Prostate gland (tissue), 2 donors: ENCODE data around the gene RADIL. TPM values are rescaled to one million over a fixed set of nuclear protein-coding genes. Genes with fewer than 3 reads are reported as not detected.

Source experiments
- DNase-seq: peaks from one replicate; pipeline ENCODE4 v3.0.0-alpha.2; 2019; ENCODE audit warnings: low spot score
- H3K27ac ChIP-seq, 2 donors: fragments of 200-600 bp; sonication (generic); 2 replicates each; pipeline ENCODE4 v1.5.1; 2017 to 2019
- H3K27me3 ChIP-seq: fragments of 200-600 bp; sonication (generic); replicated peaks from 2 replicates; pipeline ENCODE4 v1.5.1; 2019; ENCODE audit not compliant: insufficient read depth
- H3K36me3 ChIP-seq, 2 donors: fragments of 200-600 bp; sonication (generic); 1 replicate in 1 of 2; 2 replicates in 1 of 2; pipeline versions ENCODE4 v1.5.1 to v1.8.1; 2017 to 2019
- H3K4me1 ChIP-seq: fragments of 200-600 bp; sonication (generic); replicated peaks from 2 replicates; pipeline ENCODE4 v1.5.1; 2019
- H3K4me3 ChIP-seq, 2 donors: fragments of 200-600 bp; sonication (generic); 2 replicates each; pipeline ENCODE4 v1.5.1; 2017 to 2019
- H3K9me3 ChIP-seq: fragments of 200-600 bp; sonication (generic); 2 replicates; pipeline ENCODE4 v1.5.1; 2017
- POLR2A ChIP-seq: fragments of 450-650 bp; IDR thresholded peaks from one replicate; pipeline ENCODE4 v1.6.1; 2016; ENCODE audit warnings: antibody characterized with exemption, mild to moderate bottlenecking
- POLR2AphosphoS5 ChIP-seq: sonication (generic); formaldehyde crosslinking; IDR thresholded peaks from one replicate; pipeline ENCODE4 v1.6.1; 2017; ENCODE audit warnings: antibody characterized with exemption
- WGBS: methylation state at CpG from one replicate; pipeline ENCODE4 v1.1.5; 2018; 5-methylcytosine and 5-hydroxymethylcytosine counted together
- intact Hi-C: fragments of 100-400 bp; cut with DNase I; formaldehyde crosslinking; loops from one replicate; pipeline ENCODE4 v1.14.2; 2022
- total RNA-seq, 2 donors: library from RNA; depleted of rRNA; stranded (reverse); fragments of >200 nt; gene quantifications; one replicate each; pipeline ENCODE4 v1.1.0, GENCODE V29; 2016
- TF ChIP-seq, protein P1 (sequence below), 4 experiments: fragments of 200-600 bp in 2 of 4; fragments of 450-650 bp in 2 of 4; sonication (generic) in 2 of 4; IDR thresholded peaks; 1 replicate in 3 of 4; 2 replicates in 1 of 4; pipeline ENCODE4 v1.5.1; 2016 to 2019; ENCODE audit warnings: antibody characterized with exemption in 4 of 4, mild to moderate bottlenecking in 2 of 4, moderate library complexity in 2 of 4

The RADIL gene
- total RNA-seq, 2 donors from 2014 or later: 1.8 to 12.0 TPM

DNA sequence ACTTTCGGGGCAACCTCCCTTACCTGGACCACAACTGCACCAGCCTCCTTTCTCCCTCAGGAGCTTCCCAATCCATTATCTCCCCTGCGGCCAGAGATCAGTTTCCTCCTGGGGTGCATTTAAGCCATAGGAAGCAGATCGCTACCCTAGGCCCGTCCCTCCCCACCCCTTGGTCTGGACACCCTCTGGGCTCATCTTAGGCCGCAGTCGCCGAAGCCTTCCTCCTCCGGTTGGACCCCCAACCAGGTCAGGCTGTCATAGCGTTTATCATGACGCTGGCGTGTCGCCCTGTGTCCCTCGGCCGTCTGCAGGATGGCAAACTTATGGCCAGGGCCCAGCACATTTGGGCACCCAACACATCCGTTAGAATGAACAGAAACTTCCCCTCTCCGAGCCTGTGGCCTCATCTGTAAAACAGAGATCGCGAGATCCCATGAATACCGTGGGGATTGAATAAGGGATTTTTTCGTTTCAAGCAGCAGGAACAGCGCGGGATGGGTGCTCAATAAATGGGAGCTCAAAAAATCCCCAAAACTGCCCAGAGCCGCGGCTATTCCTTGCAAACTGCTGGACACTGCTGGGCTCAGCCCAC, 108.8 kb downstream of the RADIL start:
- H3K36me3 ChIP-seq: no peaks in the 10 kb centered on the region
- DNase-seq: no peak
- H3K4me1 ChIP-seq: peaks cover 4% of the 10 kb centered on the region
- no peaks in the 10 kb centered on the region for H3K27me3 ChIP-seq
- peak overlapping the region; percentile 73 to 92 for H3K4me3 ChIP-seq
- H3K9me3 ChIP-seq: no peaks in the 10 kb centered on the region
- 6% methylated on average over 24 of the region's 24 CpGs for WGBS
- H3K27ac ChIP-seq: peak overlapping the region; percentile 91 to 95
- intact Hi-C loops: no loop called here
- TF ChIP-seq POLR2A (no peak), POLR2AphosphoS5 (no peak)
- TF ChIP-seq, protein P1, sequence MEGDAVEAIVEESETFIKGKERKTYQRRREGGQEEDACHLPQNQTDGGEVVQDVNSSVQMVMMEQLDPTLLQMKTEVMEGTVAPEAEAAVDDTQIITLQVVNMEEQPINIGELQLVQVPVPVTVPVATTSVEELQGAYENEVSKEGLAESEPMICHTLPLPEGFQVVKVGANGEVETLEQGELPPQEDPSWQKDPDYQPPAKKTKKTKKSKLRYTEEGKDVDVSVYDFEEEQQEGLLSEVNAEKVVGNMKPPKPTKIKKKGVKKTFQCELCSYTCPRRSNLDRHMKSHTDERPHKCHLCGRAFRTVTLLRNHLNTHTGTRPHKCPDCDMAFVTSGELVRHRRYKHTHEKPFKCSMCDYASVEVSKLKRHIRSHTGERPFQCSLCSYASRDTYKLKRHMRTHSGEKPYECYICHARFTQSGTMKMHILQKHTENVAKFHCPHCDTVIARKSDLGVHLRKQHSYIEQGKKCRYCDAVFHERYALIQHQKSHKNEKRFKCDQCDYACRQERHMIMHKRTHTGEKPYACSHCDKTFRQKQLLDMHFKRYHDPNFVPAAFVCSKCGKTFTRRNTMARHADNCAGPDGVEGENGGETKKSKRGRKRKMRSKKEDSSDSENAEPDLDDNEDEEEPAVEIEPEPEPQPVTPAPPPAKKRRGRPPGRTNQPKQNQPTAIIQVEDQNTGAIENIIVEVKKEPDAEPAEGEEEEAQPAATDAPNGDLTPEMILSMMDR (IDR thresholded peaks at IDR 0.05): no peak

DNA sequence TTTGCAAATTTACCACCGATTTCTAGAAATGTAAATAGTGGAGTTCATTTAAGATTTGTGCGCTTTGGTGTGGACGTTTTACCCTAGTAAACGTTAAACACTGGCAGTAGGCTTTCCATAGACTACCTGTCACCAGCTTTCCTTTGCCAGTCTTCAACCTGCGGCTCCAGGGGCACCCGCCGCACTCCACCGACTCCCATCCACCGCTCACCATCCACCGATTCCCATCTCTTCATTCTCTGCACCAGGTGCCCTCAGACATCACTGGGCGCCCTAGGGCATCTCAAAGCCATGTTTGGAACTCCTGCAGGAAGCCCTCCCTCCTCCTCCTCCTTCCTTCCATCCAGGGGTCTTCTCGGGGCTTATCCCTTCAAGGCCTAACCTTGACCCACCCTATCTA, 109.5 kb downstream of the RADIL start:
- WGBS: 80% methylated on average over 12 of the region's 12 CpGs
- H3K9me3 ChIP-seq: no peaks in the 10 kb centered on the region
- TF ChIP-seq POLR2AphosphoS5: no peak
- TF ChIP-seq POLR2A: no peak
- TF ChIP-seq, protein P1 (IDR thresholded peaks at IDR 0.05): no peak
- DNase-seq: no peak
- no peak overlapping the region for H3K27ac ChIP-seq
- H3K36me3 ChIP-seq: no peaks in the 10 kb centered on the region
- no peak overlapping the region for H3K4me3 ChIP-seq
- intact Hi-C loops: no loop called here
- peaks cover 4% of the 10 kb centered on the region for H3K4me1 ChIP-seq
- H3K27me3 ChIP-seq: no peaks in the 10 kb centered on the region

DNA sequence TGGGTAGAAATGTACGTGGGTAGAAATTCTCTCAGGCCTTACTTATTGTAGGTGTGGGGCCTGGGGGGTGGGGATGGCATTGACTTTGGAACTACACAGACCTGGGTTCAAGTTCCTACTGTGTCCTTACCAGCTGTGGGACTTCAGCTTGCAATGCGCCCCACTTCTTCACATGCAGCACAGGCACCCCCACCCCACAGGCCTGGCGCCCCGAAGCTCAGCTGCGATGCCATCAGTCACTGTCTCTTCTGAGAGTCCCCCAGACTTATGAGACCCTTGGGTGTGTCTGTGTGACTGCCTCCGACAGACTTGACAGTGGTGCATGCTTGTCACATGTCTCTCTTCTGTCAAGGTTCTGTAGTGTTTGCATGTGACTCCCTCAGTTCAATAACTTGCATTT, 111.2 kb downstream of the RADIL start:
- Histone ChIP-seq H3K4me1 (peaks cover 4% of the 10 kb centered on the region), H3K27ac (no peak overlapping the region), H3K9me3 (no peaks in the 10 kb centered on the region), H3K36me3 (no peaks in the 10 kb centered on the region), H3K27me3 (no peaks in the 10 kb centered on the region), H3K4me3 (no peak overlapping the region)
- TF ChIP-seq POLR2AphosphoS5 (no peak), POLR2A (no peak)
- TF ChIP-seq, protein P1 (IDR thresholded peaks at IDR 0.05): no peak
- intact Hi-C loops: no loop called here
- 94% methylated on average over 6 of the region's 6 CpGs for WGBS
- DNase-seq: no peak

DNA sequence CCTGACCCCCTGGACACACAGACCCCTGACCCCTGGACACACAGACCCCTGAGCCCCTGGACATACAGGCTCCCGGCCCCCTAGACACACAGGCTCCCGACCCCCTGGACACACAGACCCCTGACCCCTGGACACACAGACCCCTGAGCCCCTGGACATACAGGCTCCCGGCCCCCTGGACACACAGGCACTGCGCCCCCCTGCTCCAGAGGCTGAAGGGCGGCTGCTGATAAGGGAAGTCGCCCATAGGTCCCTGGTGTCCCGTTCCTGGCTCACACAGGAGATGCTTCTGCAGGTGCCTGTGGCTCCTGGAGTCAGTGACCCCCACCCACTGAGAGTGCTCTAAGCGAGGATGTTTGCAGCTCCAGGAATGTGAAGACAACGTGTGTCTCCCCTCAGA, 111.8 kb downstream of the RADIL start:
- H3K4me3 ChIP-seq: no peak overlapping the region
- no peak for DNase-seq
- no peak overlapping the region for H3K27ac ChIP-seq
- intact Hi-C loops: no loop called here
- H3K27me3 ChIP-seq: no peaks in the 10 kb centered on the region
- 95% methylated on average over 8 of the region's 9 CpGs for WGBS
- TF ChIP-seq POLR2AphosphoS5 (no peak), POLR2A (no peak)
- TF ChIP-seq, protein P1 (IDR thresholded peaks at IDR 0.05): no peak
- no peaks in the 10 kb centered on the region for H3K9me3 ChIP-seq
- peaks cover 3% of the 10 kb centered on the region for H3K4me1 ChIP-seq
- H3K36me3 ChIP-seq: no peaks in the 10 kb centered on the region

DNA sequence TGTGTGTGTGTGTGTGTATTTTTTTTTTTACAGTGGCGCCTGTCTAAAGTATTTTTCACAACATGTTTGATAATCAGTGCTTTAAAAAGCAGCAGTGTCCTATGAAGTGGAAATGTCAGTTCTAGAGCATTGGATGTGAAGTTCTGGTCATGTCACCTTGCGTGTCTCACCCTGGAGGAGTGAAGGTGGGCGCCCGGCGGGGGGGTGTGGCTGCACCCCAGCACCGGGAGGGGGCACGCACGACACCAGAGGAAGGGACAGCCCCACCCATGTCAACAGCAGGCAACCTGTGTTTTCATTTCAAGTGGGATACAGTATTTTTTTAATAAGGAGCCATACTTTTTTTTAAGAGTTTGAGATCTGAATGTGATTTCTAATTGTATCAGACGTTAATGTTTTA, 112.6 kb downstream of the RADIL start:
- no peaks in the 10 kb centered on the region for H3K9me3 ChIP-seq
- no peak for DNase-seq
- TF ChIP-seq POLR2A (no peak), POLR2AphosphoS5 (no peak)
- TF ChIP-seq, protein P1 (IDR thresholded peaks at IDR 0.05): no peak
- H3K27ac ChIP-seq: no peak overlapping the region
- H3K27me3 ChIP-seq: no peaks in the 10 kb centered on the region
- H3K4me1 ChIP-seq: no peaks in the 10 kb centered on the region
- intact Hi-C loops: no loop called here
- H3K36me3 ChIP-seq: no peaks in the 10 kb centered on the region
- 89% methylated on average over 9 of the region's 9 CpGs for WGBS
- H3K4me3 ChIP-seq: no peak overlapping the region
